GM18511 (cell line): ENCODE data around the gene TMEM164.

Experiments used
- ATAC-seq: cut with Tn5 transposase; IDR thresholded peaks from one replicate; pipeline ENCODE4 v1.9.1; 2021; ENCODE audit warnings: mild to moderate bottlenecking, moderate library complexity; ENCODE audit not compliant: unreplicated experiment

Gene TMEM164

GRCh38 chrX:110062919-110063318 is 60.0 kb downstream of the TMEM164 start:
- ATAC-seq = no peak

GRCh38 chrX:110066488-110067225 is 63.7 kb downstream of the TMEM164 start:
- no peak for ATAC-seq

- no peak for ATAC-seq
Measured at GRCh38 chrX:110070970-110071369, 68.1 kb downstream of the TMEM164 start.

GRCh38 chrX:110081320-110081719 is 78.4 kb downstream of the TMEM164 start:
- no peak for ATAC-seq

- no peak for ATAC-seq
Measured at GRCh38 chrX:110081740-110082139, 78.8 kb downstream of the TMEM164 start.

GRCh38 chrX:110082161-110082560 is 79.2 kb downstream of the TMEM164 start:
- no peak for ATAC-seq

- no peak for ATAC-seq
Measured at GRCh38 chrX:110086162-110086915, 83.4 kb downstream of the TMEM164 start.

- ATAC-seq = no peak
Measured at GRCh38 chrX:110086916-110087484, 84.1 kb downstream of the TMEM164 start.

- ATAC-seq = no peak
Measured at GRCh38 chrX:110087485-110088356, 84.8 kb downstream of the TMEM164 start.

GRCh38 chrX:110089656-110090403 is 86.9 kb downstream of the TMEM164 start:
- ATAC-seq = peak; percentile 52

- no peak for ATAC-seq
Measured at GRCh38 chrX:110097920-110098319, 95.0 kb downstream of the TMEM164 start.

- ATAC-seq = no peak
Measured at GRCh38 chrX:110103344-110103743, 100.4 kb downstream of the TMEM164 start.

- no peak for ATAC-seq
Measured at GRCh38 chrX:110104078-110104477, 101.2 kb downstream of the TMEM164 start.

- ATAC-seq = no peak
Measured at GRCh38 chrX:110108381-110108821, 105.5 kb downstream of the TMEM164 start.

- ATAC-seq = no peak
Measured at GRCh38 chrX:110114260-110114776, 111.4 kb downstream of the TMEM164 start.

- no peak for ATAC-seq
Measured at GRCh38 chrX:110116066-110116980, 113.4 kb downstream of the TMEM164 start.

- ATAC-seq = no peak
Measured at GRCh38 chrX:110118530-110118929, 115.6 kb downstream of the TMEM164 start.

- no peak for ATAC-seq
Measured at GRCh38 chrX:110119480-110119879, 116.6 kb downstream of the TMEM164 start.

- ATAC-seq = no peak
Measured at GRCh38 chrX:110120025-110120424, 117.1 kb downstream of the TMEM164 start.
